GM06990 (cell line): Measurements from ENCODE around the gene TTC23.

Experiments
- DNase-seq: peaks from one replicate; pipeline ENCODE4 v3.0.0-alpha.2; 2011; ENCODE audit not compliant: insufficient read length; ENCODE audit errors: extremely low read depth
- H3K27me3 ChIP-seq: replicated peaks from 2 replicates; pipeline ENCODE4 v1.6.0; 2011; ENCODE audit warnings: low read length; ENCODE audit not compliant: control insufficient read depth, insufficient read depth
- H3K36me3 ChIP-seq: 2 replicates; pipeline ENCODE4 v1.5.1; 2011; ENCODE audit warnings: low read length; ENCODE audit not compliant: control insufficient read depth, insufficient read depth
- H3K4me3 ChIP-seq: replicated peaks from 2 replicates; pipeline ENCODE4 v1.5.1; 2011; ENCODE audit warnings: low read depth, mild to moderate bottlenecking, control low read depth, low read length
- CTCF ChIP-seq: IDR thresholded peaks from 2 replicates; pipeline ENCODE4 v1.5.1; 2011; ENCODE audit warnings: low read length, control low read depth, mild to moderate bottlenecking, inconsistent platforms; ENCODE audit not compliant: insufficient read depth, poor library complexity, severe bottlenecking

The TTC23 gene

GRCh38 chr15:99130314-99130713 lies 119.1 kb downstream of the TTC23 start:
- H3K36me3 ChIP-seq = no peaks in the 10 kb centered on the region
- no peak for DNase-seq

GRCh38 chr15:99129644-99130043 lies 119.7 kb downstream of the TTC23 start:
- Histone ChIP-seq H3K27me3 (no peaks in the 10 kb centered on the region; the same call in 1 of the 2 replicates), H3K36me3 (no peaks in the 10 kb centered on the region), H3K4me3 (no peak overlapping the region)
- DNase-seq = no peak
- no peak for TF ChIP-seq CTCF

More at GRCh38 chr15:99130314-99130713, 119.1 kb downstream of the TTC23 start:
- TF ChIP-seq CTCF = no peak
- Histone ChIP-seq H3K27me3 (no peaks in the 10 kb centered on the region; the same call in 1 of the 2 replicates), H3K4me3 (no peak overlapping the region)

GRCh38 chr15:99128411-99128810 lies 121.0 kb downstream of the TTC23 start:
- no peaks in the 10 kb centered on the region; the same call in 1 of the 2 replicates for H3K27me3 ChIP-seq
- no peaks in the 10 kb centered on the region for H3K36me3 ChIP-seq
- H3K4me3 ChIP-seq = no peak overlapping the region
- no peak for DNase-seq
- TF ChIP-seq CTCF = no peak

GRCh38 chr15:99127773-99128172 lies 121.6 kb downstream of the TTC23 start:
- TF ChIP-seq CTCF = no peak
- Histone ChIP-seq H3K36me3 (no peaks in the 10 kb centered on the region), H3K4me3 (no peak overlapping the region), H3K27me3 (no peaks in the 10 kb centered on the region; the same call in 1 of the 2 replicates)
- no peak for DNase-seq

GRCh38 chr15:99126930-99127329 lies 122.5 kb downstream of the TTC23 start:
- no peak overlapping the region for H3K4me3 ChIP-seq
- no peaks in the 10 kb centered on the region for H3K36me3 ChIP-seq
- no peak for TF ChIP-seq CTCF
- DNase-seq = no peak
- no peaks in the 10 kb centered on the region; the same call in 1 of the 2 replicates for H3K27me3 ChIP-seq

GRCh38 chr15:99126131-99126588 lies 123.2 kb downstream of the TTC23 start:
- TF ChIP-seq CTCF = no peak
- Histone ChIP-seq H3K27me3 (no peaks in the 10 kb centered on the region; the same call in 1 of the 2 replicates), H3K4me3 (no peak overlapping the region), H3K36me3 (no peaks in the 10 kb centered on the region)
- DNase-seq = no peak
